Osteoblast (primary cell): Measurements from ENCODE around the gene GSTK1. TPM values are rescaled to one million over a fixed set of nuclear protein-coding genes. Genes with fewer than 3 reads are reported as not detected.
A peak's percentile ranks its signal among the peaks of the same experiment; 100 is the strongest.
"Not testable (repeated sequence)": the region's sequence is repeated elsewhere in the genome, so short reads cannot be mapped to it uniquely, and the experiment has no call there.

Experiments used
- DNase-seq: peaks from one replicate; pipeline ENCODE4 v3.0.0; 2011; ENCODE audit warnings: low spot score, mixed read lengths; ENCODE audit not compliant: insufficient read length; ENCODE audit errors: missing footprints
- H2AFZ ChIP-seq: 2 replicates; pipeline ENCODE4 v1.6.0; 2011; ENCODE audit warnings: mild to moderate bottlenecking, low read length
- H3K27ac ChIP-seq: 2 replicates; pipeline ENCODE4 v1.5.1; 2011; ENCODE audit warnings: mild to moderate bottlenecking, low read depth, low read length, moderate library complexity
- H3K27me3 ChIP-seq: 2 replicates; pipeline ENCODE4 v1.6.0; 2012; ENCODE audit warnings: mild to moderate bottlenecking, control low read depth, inconsistent platforms, low read length, moderate library complexity; ENCODE audit not compliant: insufficient read depth
- H3K36me3 ChIP-seq: 2 replicates; pipeline ENCODE4 v1.5.1; 2011; ENCODE audit warnings: mild to moderate bottlenecking, low read length, control low read depth, moderate library complexity; ENCODE audit not compliant: insufficient read depth
- H3K4me1 ChIP-seq: 2 replicates; pipeline ENCODE4 v1.5.1; 2011; ENCODE audit warnings: mild to moderate bottlenecking, low read length, control low read depth, moderate library complexity; ENCODE audit not compliant: insufficient read depth
- H3K4me2 ChIP-seq: 2 replicates; pipeline ENCODE4 v1.6.0; 2011; ENCODE audit warnings: mild to moderate bottlenecking, low read length; ENCODE audit not compliant: insufficient read depth
- H3K4me3 ChIP-seq: fragments of 200-600 bp; sonication (generic); 3 replicates; pipeline ENCODE4 v1.5.1; 2012; ENCODE audit warnings: mild to moderate bottlenecking, low read length, inconsistent platforms; ENCODE audit not compliant: insufficient read depth
- H3K79me2 ChIP-seq: 2 replicates; pipeline ENCODE4 v1.6.0; 2012; ENCODE audit warnings: mild to moderate bottlenecking, low read length, control low read depth, inconsistent platforms; ENCODE audit not compliant: insufficient read depth
- H3K9me3 ChIP-seq: 2 replicates; pipeline ENCODE4 v1.5.1; 2011; ENCODE audit warnings: low read depth, low read length, control low read depth
- H4K20me1 ChIP-seq: 2 replicates; pipeline ENCODE4 v1.6.0; 2012; ENCODE audit warnings: mild to moderate bottlenecking, low read length, control low read depth; ENCODE audit not compliant: insufficient read depth
- CTCF ChIP-seq: IDR thresholded peaks from 2 replicates; pipeline ENCODE4 v1.5.1; 2011; ENCODE audit warnings: mild to moderate bottlenecking, low read depth, low read length, moderate library complexity; ENCODE audit errors: extremely low read depth
- total RNA-seq: library from RNA; depleted of rRNA; stranded (reverse); fragments of >200 nt; gene quantifications from 2 replicates; pipeline ENCODE4 v1.2.3, GENCODE V29; 2012

GSTK1 gene
- total RNA-seq, 1 donor = 99.9 TPM

DNA sequence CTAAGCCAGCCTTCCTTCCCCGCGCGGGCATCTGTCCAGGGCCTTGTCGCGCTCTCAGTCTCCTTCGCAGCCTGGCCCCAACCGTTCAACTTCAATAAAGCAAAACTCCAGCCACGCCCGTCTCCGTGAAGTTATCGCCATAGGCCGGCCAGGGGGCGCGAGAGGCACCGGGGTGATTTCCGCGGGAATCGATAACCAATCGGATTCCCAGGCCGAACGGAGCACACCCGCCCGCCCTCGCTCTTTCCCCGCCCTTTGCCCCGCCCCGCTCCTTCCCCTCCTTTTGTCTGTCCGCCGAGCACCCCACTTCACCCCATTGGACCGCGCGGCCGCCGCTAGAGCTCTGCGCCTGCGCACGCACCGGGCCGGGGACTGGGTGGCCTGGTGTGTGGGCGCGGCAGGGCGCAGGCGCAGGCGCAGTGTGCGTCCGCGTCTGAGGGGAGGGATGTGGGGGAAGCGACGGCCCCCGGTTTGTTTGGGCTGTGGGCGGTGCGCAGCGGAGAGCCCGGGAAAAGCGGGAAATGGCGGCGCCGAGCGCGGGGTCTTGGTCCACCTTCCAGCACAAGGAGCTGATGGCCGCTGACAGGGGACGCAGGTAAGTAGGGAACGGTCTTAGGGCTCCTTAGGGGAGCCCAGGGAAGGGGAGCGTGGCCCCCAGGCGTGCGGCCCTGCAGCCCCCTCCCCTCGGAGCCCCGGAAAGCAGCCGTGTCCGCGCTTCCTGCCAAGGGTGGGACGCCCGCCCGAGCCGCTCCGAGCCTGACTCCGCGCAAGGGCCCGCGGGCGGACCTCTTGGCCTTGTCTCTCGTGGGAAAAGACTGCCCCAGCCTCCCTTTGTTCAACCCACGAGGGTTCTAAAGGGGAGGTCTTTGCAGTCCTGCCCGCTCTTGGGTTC is 24.9 kb downstream of the GSTK1 start, which contains the start of gene CASP2:
CASP2 (plus strand) TSS at position 417 of the 892 bp plus-strand sequence; CDS start at position 522, 105 bp downstream.
- Histone ChIP-seq H3K4me1 (peaks cover 14% of the 10 kb centered on the region), H3K4me3 (peak within 1 kb of the TSS; percentile 95), H4K20me1 (peaks cover 6% of the 10 kb centered on the region), H3K4me2 (peak within 1 kb of the TSS; percentile 95), H3K79me2 (peaks cover 39% of the 10 kb centered on the region), H2AFZ (peak within 1 kb of the TSS; percentile 95), H3K27ac (peak within 1 kb of the TSS; percentile 80), H3K36me3 (peaks cover 17% of the 10 kb centered on the region), H3K27me3 (no peaks in the 10 kb centered on the region), H3K9me3 (no peaks in the 10 kb centered on the region)
- peak; percentile 17 for TF ChIP-seq CTCF
- DNase-seq = peak; percentile 100

DNA sequence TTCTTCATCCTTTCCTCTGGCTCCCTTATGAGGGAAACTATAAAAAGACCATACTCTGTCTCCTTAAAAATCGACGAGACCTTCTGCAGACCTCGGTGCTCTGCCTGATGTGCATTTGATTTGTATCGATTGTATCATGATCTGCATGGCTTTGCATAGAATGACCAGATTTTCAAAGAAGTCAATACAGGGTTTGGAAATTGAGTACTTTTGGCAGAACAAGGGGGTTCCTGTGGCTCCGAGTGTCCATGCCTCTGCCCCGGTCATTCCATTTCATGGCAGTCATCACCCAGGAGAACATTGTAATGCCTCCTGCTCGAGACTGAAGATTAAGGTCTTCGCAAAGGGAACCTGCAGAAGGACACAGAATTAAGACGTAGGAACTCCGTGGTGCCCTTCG is 25.6 kb downstream of the GSTK1 start:
- peak overlapping the region; percentile 95 for H3K4me2 ChIP-seq
- H2AFZ ChIP-seq = peak overlapping the region; percentile 95
- H3K4me1 ChIP-seq = peaks cover 14% of the 10 kb centered on the region
- no peak for TF ChIP-seq CTCF
- no peaks in the 10 kb centered on the region for H3K9me3 ChIP-seq
- H3K27ac ChIP-seq = peak overlapping the region; percentile 80
- peak; percentile 82 for DNase-seq
- H3K36me3 ChIP-seq = peaks cover 24% of the 10 kb centered on the region
- H3K4me3 ChIP-seq = peak overlapping the region; percentile 95
- H3K79me2 ChIP-seq = peaks cover 39% of the 10 kb centered on the region
- H3K27me3 ChIP-seq = no peaks in the 10 kb centered on the region
- H4K20me1 ChIP-seq = peaks cover 6% of the 10 kb centered on the region

DNA sequence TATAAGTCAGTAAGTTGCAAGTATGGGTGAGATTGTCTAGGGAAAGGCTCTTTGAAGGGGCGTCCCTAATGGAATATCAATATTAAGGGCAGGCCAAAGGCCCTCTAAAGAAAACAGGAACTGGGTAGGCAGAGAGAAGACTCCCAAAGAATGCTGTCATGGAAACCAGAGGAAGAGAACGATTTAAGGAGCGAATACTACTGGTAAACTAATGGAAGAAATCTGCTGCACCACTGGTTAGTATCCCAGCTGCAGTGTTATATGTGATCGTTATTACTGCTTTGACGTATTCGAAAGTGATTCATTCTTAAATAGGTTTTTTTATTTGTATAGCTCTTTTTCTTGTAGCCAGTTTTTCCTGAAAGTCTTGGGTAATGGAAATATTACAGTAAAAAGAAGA is 26.2 kb downstream of the GSTK1 start:
- Histone ChIP-seq H3K4me1 (peaks cover 14% of the 10 kb centered on the region), H2AFZ (no peak overlapping the region), H3K27me3 (no peaks in the 10 kb centered on the region), H3K27ac (peak overlapping the region; percentile 80), H3K9me3 (no peaks in the 10 kb centered on the region), H4K20me1 (peaks cover 6% of the 10 kb centered on the region), H3K4me2 (peak overlapping the region; percentile 95), H3K4me3 (peak overlapping the region; percentile 95), H3K79me2 (peaks cover 39% of the 10 kb centered on the region), H3K36me3 (peaks cover 29% of the 10 kb centered on the region)
- DNase-seq = peak; percentile 55
- TF ChIP-seq CTCF = no peak

- peaks cover 39% of the 10 kb centered on the region for H3K79me2 ChIP-seq
- H3K4me2 ChIP-seq = peak overlapping the region; percentile 95
- H3K27ac ChIP-seq = peak overlapping the region; percentile 80
- not testable (repeated sequence) for DNase-seq, H3K9me3 ChIP-seq, H4K20me1 ChIP-seq, H3K27me3 ChIP-seq, H2AFZ ChIP-seq
- peaks cover 34% of the 10 kb centered on the region for H3K36me3 ChIP-seq
- H3K4me1 ChIP-seq = peaks cover 14% of the 10 kb centered on the region
- H3K4me3 ChIP-seq = peak overlapping the region; percentile 95
Measured at GRCh38 chr7:143289888-143290287, 26.6 kb downstream of the GSTK1 start.
